Measurements from ENCODE around the gene CD59.
"Not testable (repeated sequence)": the region's sequence is repeated elsewhere in the genome, so short reads cannot be mapped to it uniquely, and the experiment has no call there.

CD59 gene

DNA sequence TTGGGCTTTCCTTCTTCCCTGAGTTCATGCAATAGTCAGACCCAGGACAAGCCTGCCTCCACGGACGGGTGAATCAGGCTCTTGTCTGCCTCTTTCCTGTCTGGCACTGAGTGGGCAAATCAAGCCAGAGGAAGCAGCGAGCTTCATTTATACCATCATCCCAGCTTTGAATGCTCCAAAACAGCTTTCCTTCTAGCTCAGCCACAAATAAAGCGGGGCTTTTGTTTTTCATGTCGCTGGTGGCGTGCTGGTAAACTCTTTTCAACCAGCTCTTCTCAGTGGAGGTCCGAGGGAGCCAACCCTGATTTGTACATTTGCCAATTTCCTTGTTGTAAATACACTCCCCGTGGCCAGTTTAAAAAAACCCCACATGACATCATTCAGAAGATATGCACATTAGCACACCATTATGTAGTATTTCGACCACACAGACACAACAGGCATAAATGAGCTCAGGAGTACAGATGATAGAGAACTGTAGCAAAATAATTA, 44.2 kb downstream of the CD59 start:
- no peak for DNase-seq

DNA sequence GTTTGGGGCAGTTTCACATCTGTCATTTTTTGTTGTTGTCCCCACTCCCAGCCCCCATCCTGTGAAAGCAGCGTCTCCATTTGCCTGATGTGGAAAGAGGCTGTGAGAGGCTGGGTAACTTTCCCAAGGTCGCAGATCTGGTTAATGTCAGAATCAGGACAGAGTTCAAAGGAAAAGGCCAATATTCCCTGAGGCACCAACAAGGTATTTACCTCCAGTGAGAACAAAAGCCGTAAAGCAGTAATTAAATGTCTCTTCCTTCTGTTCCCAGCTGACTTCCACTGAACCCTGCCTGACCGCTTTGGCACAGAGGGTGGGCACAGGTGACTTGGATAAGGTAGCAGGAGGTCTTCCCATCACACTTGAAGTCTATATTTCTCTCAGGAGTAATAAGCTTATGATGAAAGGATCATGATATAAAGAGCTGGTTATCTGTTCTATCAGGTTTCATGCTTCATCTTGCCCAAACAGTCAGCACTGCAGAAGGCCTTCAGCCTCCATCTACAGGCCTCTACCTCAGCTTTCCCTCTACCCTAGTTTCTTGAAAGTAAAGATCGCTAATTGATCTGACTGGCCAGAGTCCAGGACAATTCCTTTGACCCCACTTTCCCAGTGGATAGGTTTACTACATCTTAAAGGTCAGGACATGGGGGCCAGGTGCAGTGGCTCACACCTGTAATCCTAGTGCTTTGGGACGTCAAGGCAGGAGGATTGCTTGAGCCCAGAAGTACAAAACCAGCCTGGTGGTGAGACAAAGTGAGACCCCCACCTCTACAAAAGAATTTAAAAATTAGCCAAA, 45.0 kb downstream of the CD59 start:
- DNase-seq = no peak

DNA sequence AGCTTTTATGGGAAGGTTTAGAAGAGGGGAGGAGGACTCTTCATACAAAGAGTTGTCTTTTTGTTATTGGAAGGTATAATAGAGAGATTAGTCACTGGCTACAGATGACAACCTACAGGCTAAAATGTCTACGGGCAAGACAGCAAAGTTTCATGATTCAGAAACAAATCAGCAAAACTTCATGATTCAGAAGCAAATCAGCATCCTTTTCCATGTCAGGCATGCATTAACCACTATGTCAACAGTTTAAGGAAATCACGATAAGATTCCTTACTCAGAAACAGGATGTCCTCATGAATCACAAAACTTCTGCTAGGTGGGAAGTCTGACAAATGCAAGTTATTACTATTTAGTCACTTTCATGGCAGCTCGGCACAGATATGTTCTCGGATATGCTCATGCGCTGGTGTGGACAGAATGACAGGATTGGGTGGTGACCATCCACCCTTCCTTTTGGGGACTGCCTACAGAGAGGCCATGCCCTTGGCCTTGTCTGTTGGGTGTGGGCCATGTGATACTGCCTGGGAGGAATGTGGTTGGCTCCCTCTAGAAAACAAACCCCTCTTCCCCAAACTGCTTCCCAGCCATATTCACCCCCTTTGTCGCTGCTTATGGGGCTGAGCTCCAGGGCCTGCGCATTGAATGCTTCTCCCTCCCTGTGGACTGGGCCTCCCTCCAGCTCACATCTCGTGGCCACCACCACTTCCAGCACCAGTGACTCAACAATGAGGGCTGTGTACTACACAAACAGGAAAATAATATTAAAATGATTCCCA, 45.7 kb downstream of the CD59 start:
- DNase-seq = no peak

DNA sequence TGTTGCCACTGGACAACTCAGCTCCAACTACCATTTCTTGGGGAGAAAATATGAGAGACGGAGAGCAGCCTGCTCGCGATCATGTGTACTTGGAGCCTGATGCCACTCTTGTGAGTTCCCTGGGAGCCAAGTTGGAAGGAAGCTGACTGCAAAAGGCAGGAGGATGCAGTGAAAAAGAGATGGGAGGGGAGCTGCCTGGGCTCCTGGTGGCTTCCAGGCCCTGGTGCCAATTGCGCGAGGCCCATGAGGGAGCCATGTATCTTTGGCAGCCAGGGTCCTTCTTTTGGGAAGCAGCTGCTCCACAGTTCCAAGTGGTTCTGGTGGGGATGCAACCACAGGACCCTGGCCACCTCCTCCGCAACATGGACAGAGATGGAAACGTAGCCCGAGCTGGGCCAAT, 46.7 kb downstream of the CD59 start:
- DNase-seq = no peak

DNA sequence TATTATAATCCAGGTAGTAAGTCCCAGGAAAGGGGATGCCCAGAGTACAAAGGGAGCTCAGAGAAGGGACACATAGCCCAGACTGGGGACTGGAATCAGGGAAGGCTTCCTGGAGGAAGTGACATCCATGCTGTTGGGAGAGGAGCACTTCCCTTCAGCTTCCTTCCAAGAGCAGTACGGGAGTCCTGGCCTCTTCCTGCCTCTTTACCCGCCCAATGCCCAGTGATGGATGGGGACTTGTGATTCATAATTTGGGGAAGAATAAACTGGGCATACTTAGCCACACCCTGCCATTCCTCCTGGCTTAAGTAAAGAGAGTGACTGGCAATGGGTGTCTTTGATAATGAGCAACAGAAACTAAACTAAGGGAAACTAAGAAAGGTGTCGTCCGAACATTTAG, 47.1 kb downstream of the CD59 start:
- DNase-seq = no peak

DNA sequence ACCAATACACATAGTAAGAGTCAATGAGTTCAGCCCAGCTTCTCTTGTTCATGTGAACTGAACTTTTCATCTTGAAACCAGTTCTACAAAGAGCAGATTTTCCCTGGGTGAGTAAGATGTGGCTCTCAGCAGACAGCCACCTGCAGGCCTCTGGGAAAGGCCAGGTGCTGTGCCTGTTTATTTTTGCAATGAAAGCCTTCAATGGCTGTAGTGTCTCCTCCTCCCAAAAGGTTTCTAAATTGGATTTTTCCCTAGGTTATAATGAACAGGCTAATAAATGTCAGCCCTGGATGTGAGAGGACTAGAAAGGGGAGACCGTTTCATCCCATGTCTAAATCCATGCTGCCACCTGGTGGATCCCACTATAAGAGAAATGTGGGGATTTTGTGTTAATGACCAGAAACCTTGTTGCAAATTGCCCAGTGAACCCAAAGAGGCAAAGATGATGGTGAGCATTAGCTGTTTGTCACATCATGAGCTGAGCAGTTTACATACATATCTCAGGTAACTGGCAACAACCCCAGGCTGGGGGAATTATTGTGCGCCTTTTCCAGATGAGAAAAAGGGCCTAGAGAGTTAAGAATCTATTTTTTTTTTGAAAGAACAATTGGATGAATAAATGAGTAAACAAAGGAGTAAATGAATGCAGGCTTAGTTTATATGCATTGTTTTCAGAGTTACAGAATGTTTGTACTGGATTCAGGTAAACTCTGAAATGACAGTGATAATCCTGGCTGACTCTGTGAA, 48.3 kb downstream of the CD59 start:
- DNase-seq = no peak

DNA sequence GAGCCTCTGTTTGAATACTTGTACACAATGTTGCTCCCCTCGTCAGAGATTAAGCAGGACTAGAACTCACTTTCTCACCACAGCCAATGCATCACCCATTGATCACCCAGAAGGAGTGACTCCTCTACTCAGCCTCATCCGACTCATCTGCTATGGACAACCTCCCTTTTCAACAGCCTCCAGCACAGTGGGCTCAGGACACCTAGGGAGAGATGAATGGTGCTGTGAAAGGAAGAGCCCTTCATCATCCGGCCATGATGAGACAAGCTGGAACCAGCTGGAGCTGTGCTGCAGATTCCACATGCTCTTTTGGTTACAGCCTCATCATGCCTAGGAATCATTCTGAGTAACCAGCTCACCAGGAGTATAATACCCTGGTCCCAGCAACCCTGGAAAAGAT, 51.1 kb downstream of the CD59 start:
- DNase-seq = no peak

DNA sequence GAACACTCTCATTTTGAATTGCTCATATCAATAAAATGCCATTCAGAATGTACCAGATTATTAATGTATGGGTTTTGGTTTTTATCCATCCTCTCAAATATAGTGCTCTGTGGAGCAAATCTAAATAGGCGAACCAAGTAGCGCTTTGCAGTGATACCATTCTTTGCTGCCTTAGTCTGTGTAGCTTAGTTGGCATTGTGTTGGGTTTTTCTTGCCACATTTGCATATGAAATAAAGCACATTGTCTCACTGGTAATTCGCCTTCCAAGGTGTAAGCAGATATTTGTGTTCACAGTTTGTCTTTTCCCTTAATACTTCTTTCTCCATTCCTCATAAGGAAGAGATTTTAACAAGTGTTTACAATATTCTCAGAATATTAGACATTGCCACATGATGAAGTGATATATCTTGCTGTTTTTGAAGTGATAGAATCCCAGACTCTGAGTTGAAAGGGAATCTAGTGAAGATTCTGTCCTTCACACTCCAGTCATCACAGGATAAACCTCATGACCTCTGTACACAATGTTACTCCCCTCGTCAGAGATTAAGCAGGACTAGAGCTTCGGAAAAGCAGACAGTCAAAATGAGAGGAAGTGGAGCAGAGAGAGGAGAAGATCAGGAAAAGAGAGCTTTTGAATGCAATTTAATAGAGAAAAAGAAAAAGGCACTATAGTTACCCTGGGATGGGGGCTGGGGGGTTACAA, 52.1 kb downstream of the CD59 start:
- no peak for DNase-seq

DNA sequence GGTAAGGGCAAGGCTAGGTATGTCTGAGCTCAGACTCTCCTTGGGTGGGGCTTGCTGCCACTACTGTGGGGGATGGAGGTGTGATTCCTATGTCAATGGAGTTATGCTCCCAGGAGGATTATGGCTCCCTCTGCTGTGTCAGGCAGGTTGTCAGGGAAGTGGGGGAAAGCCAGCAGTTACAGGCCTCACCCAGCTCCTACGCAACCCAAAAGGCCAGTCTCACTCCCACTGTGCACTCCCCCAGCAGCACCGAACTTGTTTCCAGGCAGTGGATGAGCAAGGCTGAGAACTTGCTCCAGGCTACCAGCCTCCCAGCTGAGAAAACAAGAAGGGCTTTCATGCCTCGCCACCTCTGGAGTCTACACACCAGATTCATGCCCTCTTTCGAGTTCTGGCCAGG, 53.8 kb downstream of the CD59 start:
- DNase-seq = no peak

DNA sequence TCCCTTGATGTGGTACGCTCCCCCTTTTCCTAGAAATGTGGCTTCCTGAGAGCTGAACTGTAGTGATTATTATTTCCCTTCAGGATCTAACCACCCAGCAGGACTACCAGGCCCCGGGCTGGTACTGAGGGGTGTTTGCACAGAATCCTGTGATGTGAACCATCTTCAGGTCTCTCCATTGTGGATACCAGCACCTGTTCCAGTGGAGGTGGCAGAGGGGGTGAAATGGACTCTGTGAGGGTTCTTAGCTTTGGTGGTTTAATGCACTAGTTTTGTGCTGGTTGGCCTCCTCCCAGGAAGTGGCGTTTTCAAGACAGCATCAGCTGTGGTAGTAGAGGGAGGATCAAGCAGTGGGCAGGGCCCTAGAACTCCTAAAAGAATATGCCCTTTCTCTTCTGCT, 54.2 kb downstream of the CD59 start:
- DNase-seq = no peak

DNA sequence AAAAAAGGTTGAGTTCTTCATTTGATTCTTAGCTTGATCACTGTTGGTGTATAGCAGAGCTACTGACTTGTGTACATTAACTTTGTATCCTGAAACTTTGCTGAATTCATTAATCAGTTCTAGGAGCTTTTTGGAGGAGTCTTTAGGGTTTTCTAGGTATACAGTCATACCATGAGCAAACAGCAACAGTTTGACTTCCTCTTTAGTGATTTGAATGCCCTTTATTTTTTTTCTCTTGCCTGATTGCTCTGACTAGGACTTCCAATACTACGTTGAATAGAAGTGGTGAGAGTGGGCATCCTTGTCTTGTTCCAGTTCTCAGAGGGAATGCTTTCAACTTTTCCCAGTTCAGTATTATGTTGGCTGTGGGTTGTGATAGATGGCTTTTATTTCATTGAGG, 57.6 kb downstream of the CD59 start:
- DNase-seq = not testable (repeated sequence)

DNA sequence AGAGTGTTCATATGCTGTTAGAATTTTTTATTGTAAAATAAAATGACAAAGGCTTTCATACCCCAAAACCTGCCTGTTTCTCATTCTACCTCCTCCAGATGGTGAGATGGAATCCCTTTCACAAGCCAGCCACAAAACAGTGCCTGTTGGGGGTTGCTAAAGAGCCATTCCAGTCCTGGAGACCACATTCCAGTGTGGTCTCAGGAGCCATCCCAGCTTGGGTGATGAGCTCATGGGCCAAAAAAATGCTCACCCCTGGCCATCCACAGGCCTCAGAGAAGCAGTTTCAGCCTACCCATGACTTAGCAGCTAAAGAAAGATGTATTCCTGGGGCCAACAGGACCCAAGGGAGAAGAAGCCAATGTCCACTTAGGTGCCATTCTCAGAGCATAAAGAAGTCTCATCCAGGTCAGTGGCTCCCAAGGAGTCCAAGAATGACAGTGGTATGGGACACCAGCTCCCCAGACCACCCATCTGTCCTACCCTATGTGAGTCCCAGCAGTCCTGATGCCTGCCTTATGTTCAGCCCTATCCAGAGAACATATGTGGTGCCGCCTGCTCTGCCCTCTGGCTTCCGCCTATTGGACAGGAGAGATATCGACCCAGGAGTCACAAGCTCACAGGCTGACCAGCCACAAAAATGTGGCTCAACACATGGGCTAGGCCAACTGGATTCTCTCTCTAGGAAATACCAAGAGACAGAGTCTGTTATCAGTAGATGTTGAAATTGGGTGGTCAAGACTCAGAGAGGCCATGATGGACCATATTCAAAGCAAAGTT, 62.0 kb downstream of the CD59 start:
- DNase-seq = no peak

DNA sequence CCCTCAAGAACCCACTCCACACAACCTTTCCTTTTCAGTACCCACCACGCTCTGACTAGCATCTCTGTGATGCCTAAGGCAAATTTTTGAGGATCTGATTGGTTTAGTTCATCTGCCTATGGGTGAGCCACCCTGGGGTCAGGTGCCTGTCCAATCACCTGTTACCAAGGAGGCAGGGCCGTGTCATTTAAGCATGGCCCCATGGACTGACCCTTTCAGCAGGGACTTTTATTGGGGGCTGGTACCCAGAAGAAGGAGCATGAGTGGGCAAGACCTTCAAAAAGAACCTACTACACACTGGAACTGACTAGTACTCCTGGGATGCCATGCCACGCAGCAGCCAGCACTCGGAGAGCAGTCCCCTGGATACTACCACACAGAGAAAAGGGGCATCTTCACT, 64.0 kb downstream of the CD59 start:
- DNase-seq = no peak

DNA sequence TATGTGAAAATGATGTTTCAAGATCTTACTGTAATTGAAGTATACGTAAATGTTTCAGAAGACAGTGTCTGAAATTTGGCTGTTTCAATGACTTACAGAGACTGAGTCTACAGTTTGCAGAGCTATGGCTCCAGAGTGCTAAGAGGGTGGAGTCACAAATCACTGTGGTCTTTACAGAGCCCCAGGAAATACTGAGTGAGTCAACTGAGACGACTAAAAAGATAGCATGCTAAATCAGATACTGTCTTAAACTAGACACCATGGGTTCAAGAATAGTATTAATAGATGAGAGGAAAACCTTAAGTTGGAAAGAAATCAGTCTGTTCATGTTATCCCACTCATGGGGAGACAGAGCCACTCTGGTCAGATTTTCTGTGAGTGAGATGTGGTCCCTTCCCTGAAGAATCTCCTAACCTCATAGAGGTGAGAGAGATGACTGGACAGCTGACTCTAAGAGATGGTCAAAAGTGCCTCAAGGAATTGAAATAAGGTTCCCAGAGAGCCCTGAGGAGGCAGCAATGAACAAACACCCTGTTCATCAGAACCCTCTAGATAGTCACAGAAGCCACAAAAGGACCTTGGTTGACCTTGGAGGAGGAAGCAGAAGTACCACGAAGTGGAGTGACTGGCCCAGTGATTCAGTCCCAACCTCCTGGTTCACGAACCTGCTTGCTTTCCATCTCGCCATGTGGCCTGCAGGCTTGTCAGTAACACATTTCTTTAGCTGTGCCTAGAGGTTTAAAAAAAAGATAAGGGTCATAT, 65.8 kb downstream of the CD59 start:
- DNase-seq = no peak

DNA sequence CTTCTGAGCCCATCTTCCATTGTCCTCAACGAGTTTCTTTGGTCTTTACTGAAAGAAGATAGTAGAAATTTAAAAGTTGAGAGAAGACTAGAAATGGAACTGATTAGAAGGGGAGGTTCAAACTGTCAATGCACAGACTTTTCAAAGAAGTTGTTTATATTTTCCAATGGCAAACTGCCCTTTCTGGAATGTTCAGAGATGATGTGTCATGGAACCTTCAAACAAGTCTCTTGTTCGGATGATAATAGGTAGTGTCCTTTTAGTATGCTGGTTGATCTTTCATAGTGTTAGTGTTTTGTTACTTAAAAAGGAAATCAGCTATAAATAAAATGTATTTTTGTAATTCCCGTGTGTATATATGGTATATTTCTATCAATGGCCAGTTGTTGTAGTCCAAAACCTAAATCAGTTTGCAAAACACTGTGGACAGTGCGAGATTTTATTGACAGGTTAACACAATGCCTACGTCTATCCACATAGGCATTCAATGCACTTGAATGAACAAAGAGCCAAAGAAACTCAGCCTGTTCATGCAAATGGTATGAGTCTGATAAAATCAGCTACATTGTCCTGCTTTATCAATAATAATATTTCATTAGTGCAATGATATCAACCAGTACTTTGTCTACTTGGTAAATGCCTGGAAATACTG, 66.5 kb downstream of the CD59 start:
- no peak for DNase-seq

DNA sequence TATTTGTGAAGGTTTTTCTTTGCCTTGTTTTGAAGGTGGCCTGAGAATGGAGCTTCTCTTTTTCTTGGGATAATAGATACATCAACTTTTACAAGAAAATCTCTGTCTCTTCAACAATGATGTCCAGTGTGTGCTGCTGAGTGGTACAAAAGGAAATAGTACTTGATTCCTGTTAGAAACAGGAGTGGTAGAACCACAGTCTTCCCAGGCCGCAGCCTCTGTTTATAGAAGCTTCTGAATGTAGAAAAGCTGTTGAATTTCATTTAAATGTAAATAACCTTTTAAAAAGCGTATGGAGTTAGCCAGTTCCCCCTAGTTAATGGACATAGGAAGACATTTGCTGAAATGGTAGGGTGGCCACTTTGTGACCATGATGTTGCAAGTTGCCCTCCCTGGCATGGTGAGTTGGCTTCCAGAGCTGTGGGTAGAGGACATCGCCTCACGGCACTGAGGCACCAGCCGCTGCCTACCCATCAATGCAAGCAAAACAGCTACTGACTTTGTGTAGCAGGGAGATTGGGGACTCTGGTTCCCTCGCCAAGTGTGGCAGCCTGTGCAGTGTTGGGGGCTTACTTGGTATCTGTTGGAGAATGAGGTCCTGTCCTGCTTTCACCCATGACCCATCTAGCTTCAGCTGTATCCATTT, 67.1 kb downstream of the CD59 start:
- no peak for DNase-seq

DNA sequence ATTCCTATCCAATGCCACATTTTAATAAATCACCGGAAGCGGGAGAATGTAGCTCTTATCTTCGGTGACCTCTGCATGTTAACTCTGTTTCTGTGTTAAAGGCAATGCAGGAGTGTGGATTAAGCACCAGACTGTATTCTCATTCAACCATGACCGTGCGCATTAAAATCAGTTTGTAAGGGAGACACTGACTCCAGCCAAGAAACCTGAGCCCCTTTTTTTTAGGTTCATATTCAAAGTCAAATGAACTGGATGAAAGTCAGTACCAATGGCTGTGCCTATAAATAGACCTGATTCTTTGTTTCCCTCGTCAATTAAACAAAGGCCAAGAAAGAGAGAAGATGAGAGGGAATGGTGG, 67.8 kb downstream of the CD59 start:
- no peak for DNase-seq

DNA sequence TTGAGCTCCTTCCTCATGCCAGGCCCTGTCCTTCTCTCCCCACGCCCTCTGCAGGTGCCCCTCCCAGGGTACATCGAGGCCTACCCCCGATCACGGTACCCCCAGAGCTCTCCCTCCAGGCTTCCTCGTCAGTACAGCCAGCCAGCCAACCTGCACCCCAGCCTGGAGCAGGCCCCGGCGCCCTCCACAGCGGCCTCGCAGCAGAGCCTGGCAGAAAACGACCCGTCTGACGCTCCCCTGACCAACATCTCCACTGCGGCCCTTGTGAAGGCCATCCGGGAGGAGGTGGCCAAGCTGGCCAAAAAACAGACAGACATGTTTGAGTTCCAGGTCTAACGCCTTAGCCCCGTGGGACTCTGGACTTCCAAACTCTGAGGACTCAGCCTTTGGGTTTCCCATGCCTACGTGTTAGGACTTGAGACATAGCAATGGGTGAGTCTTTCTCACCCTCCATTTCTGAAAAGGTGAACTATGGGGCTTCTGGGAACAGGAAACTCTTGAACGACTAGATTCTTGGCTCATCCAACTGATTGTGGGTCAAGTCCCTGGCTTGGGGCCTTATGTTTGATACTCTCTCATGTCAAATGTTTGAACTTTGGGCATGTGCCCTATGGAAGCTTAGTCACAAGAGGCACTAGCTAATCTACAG, 68.3 kb downstream of the CD59 start:
- no peak for DNase-seq

DNA sequence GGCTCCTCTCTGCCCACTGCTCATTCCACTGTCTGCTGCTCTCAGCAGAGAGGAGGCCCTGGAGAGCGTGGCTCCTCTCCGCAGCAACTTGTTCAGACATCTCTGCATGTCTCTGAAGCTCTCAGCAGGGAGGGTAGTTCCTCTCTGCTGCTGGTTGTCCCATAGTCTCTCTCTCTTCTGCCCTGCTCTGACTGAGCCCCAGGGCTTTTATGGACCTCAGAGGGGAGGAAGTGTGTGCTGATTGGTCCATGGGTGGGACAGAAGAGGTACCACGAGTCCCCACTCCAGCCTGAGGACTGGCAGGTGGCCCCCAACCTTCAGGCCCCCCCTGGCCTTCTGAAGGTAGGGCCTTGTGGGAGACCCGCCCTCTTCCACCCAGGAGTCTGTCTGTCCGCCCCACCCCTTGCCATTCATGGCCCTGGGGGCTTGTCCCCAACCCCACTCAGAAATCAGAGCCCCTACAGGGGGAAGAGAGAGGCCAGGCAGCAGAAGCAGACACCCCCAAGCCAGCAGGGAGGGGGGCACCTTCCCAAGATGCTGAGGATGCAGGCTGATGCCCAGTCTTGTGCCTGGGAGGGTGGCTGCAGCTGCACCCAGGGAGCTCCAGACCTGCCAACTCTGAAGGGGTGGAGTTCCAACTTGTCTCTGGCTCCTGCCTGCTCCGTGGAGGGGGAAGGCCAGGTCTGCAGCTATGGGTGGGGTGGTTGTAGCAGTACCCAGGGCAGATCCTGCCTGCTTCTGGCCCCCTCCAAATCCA, 70.7 kb downstream of the CD59 start:
- no peak for DNase-seq

Data from stimulated activated naive CD4-positive, alpha-beta T cell (primary cell).